Activated CD4-positive, alpha-beta memory T cell treated with anti-CD3 and anti-CD28 coated beads for 36 hours (primary cell): ENCODE measurements around the gene LYSMD1. TPM values are rescaled to one million over a fixed set of nuclear protein-coding genes. Genes with fewer than 3 reads are reported as not detected.

Experiments used
- CTCF ChIA-PET: fragments of 350-600 bp; sonication (Branson Sonifier 250); formaldehyde crosslinking; loops from one replicate; lab custom pipeline; 2021; ENCODE audit warnings: antibody characterized with exemption, inconsistent platforms; lab: Charles Lee
- POLR2A ChIA-PET: fragments of 350-600 bp; sonication (Branson Sonifier 250); formaldehyde crosslinking; loops from one replicate; lab custom pipeline; 2021; ENCODE audit warnings: antibody characterized with exemption; lab: Charles Lee
- DNase-seq: peaks from one replicate; pipeline ENCODE4 v3.0.0-alpha.2; 2020
- H3K27ac Mint-ChIP-seq: one replicate; pipeline ENCODE4 v1.8.0; 2021; ENCODE audit warnings: mixed read lengths
- H3K27me3 Mint-ChIP-seq: one replicate; pipeline ENCODE4 v1.8.0; 2021; ENCODE audit warnings: mixed read lengths
- H3K36me3 Mint-ChIP-seq: one replicate; pipeline ENCODE4 v1.8.0; 2021; ENCODE audit warnings: mixed read lengths
- H3K4me1 Mint-ChIP-seq: one replicate; pipeline ENCODE4 v1.8.0; 2021; ENCODE audit warnings: low read depth, mixed read lengths
- H3K4me3 Mint-ChIP-seq: one replicate; pipeline ENCODE4 v1.8.0; 2021; ENCODE audit warnings: mild to moderate bottlenecking, mixed read lengths
- H3K9me3 Mint-ChIP-seq: one replicate; pipeline ENCODE4 v1.8.0; 2021; ENCODE audit warnings: mixed read lengths
- intact Hi-C: fragments of 100-400 bp; cut with micrococcal nuclease; formaldehyde crosslinking; loops from one replicate; pipeline ENCODE4 v1.15.1; 2023
- total RNA-seq, 2 experiments: library from RNA; stranded (reverse); gene quantifications; one replicate each; pipeline ENCODE4 v1.2.3, GENCODE V29; 2021

The LYSMD1 gene
- total RNA-seq, 2 experiments from 2014 or later, result 1.8 to 2.6 TPM

DNA sequence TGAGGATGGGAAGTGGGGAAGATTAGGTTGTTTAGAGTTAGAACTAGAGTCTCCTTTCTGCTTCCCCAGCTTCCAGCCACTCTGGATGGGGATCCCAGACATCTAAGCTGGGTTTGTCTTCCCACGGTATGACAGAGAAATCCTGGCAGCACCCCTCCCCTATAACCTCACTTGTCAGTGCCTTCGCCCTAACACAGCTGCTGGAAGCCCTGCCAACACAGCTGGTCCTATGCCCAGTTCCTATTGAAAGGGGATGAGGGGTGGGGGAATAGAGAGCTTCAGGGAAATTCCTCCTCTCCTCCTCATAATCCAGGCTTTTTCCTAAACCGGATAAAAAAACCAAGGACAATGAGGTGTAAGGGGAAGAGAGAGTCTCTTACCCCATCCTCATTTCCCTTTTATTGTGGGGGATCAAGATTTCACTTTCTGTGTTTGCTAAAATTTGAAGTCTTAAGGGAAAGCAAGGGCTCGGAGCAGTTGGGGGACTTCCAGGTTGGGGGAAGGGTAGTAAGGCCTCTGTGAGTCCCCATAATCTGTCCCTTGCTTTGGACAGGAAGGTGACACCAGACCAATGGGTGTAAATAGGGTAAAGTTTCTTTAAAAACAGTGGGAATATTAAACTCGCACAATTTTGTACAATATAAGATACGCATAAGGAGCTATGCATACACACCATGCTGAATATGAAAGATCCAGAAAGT, 9.5 kb upstream of the LYSMD1 start:
- no peak for DNase-seq
- Mint-ChIP-seq H3K9me3 (no peaks in the 10 kb centered on the region), H3K27ac (no peak overlapping the region), H3K4me1 (no peaks in the 10 kb centered on the region), H3K36me3 (peaks cover 31% of the 10 kb centered on the region), H3K4me3 (no peak overlapping the region), H3K27me3 (no peaks in the 10 kb centered on the region)
- POLR2A ChIA-PET, result no interaction called here
- CTCF ChIA-PET, result interaction anchor here (1.0 kb wide), 1 partner anchor 19 kb away, joined by 3 read pairs; the partner anchor contains the start of gene TNFAIP8L2
- intact Hi-C loops, result no loop called here

- no peaks in the 10 kb centered on the region for H3K9me3 Mint-ChIP-seq
- POLR2A ChIA-PET, result interaction anchor here (0.9 to 1.4 kb wide), 2 partner anchors 10 to 12 kb away, joined by 3 to 4 read pairs; no protein-coding TSS in a partner anchor
- CTCF ChIA-PET, result interaction anchor here (0.8 to 1.0 kb wide), 2 partner anchors 81 to 83 kb away, joined by 3 read pairs; no protein-coding TSS in a partner anchor
- no peak for DNase-seq
- no peak overlapping the region for H3K4me3 Mint-ChIP-seq
- H3K27ac Mint-ChIP-seq, result no peak overlapping the region
- peaks cover 16% of the 10 kb centered on the region for H3K4me1 Mint-ChIP-seq
- peaks cover 29% of the 10 kb centered on the region for H3K36me3 Mint-ChIP-seq
- intact Hi-C loops, result no loop called here
- H3K27me3 Mint-ChIP-seq, result no peaks in the 10 kb centered on the region
These were observed 5.5 kb upstream of the LYSMD1 start for GRCh38 chr1:151171190-151171589.

GRCh38 chr1:151167116-151167515, 1.4 kb upstream of the LYSMD1 start:
- H3K4me3 Mint-ChIP-seq, result peak overlapping the region; percentile 92
- peaks cover 40% of the 10 kb centered on the region for H3K4me1 Mint-ChIP-seq
- H3K9me3 Mint-ChIP-seq, result no peaks in the 10 kb centered on the region
- POLR2A ChIA-PET, result interaction anchor here (1.0 to 3.4 kb wide), 3 partner anchors 10 to 22 kb away, joined by 5 to 18 read pairs (median 6); partner anchors contain the start of genes TNFAIP8L2 and VPS72
- DNase-seq, result no peak
- intact Hi-C loops, result no loop called here
- CTCF ChIA-PET, result interaction anchor here (0.6 to 1.0 kb wide), 2 partner anchors 10 to 68 kb away, joined by 3 to 6 read pairs; partner anchors contain the start of gene TNFAIP8L2
- peaks cover 26% of the 10 kb centered on the region for H3K36me3 Mint-ChIP-seq
- H3K27ac Mint-ChIP-seq, result peak overlapping the region; percentile 92
- peaks cover 2% of the 10 kb centered on the region for H3K27me3 Mint-ChIP-seq

GRCh38 chr1:151166505-151166956, 829 bp upstream of the LYSMD1 start:
- H3K27ac Mint-ChIP-seq, result peak overlapping the region; percentile 92
- POLR2A ChIA-PET, result interaction anchor here (0.6 to 3.4 kb wide), 6 partner anchors 10 to 70 kb away, joined by 3 to 18 read pairs (median 6); partner anchors contain the start of genes TNFAIP8L2 and VPS72
- H3K4me1 Mint-ChIP-seq, result peaks cover 46% of the 10 kb centered on the region
- peak; percentile 19 for DNase-seq
- CTCF ChIA-PET, result interaction anchor here (0.6 to 1.2 kb wide), 5 partner anchors 10 to 96 kb away, joined by 3 to 6 read pairs (median 3); partner anchors contain the start of genes GABPB2 and TNFAIP8L2
- peaks cover 30% of the 10 kb centered on the region for H3K36me3 Mint-ChIP-seq
- peak overlapping the region; percentile 92 for H3K4me3 Mint-ChIP-seq
- intact Hi-C loops, result loop anchor here (1.0 kb wide), 2 partner anchors 24 to 115 kb away; partner anchors contain the start of gene VPS72
- H3K9me3 Mint-ChIP-seq, result no peaks in the 10 kb centered on the region
- peaks cover 2% of the 10 kb centered on the region for H3K27me3 Mint-ChIP-seq

GRCh38 chr1:151165281-151165737, 393 bp downstream of the LYSMD1 start:
- Mint-ChIP-seq H3K27me3 (peaks cover 2% of the 10 kb centered on the region), H3K4me1 (peaks cover 53% of the 10 kb centered on the region), H3K36me3 (peaks cover 35% of the 10 kb centered on the region), H3K9me3 (no peaks in the 10 kb centered on the region), H3K27ac (peak overlapping the region; percentile 92), H3K4me3 (peak overlapping the region; percentile 92)
- ChIA-PET POLR2A (interaction anchor here (3.4 kb wide), 1 partner anchor 8 kb away, joined by 18 read pairs; the partner anchor contains the start of gene TNFAIP8L2), CTCF (interaction anchor here (0.8 to 1.4 kb wide), 5 partner anchors 8 to 94 kb away, joined by 3 to 4 read pairs (median 4); partner anchors contain the start of genes GABPB2 and TNFAIP8L2)
- intact Hi-C loops, result loop anchor here (1.0 to 2.0 kb wide), 4 partner anchors 8 to 95 kb away; partner anchors contain the start of genes GABPB2, PIP5K1A and PSMD4
- peak; percentile 26 for DNase-seq

DNA sequence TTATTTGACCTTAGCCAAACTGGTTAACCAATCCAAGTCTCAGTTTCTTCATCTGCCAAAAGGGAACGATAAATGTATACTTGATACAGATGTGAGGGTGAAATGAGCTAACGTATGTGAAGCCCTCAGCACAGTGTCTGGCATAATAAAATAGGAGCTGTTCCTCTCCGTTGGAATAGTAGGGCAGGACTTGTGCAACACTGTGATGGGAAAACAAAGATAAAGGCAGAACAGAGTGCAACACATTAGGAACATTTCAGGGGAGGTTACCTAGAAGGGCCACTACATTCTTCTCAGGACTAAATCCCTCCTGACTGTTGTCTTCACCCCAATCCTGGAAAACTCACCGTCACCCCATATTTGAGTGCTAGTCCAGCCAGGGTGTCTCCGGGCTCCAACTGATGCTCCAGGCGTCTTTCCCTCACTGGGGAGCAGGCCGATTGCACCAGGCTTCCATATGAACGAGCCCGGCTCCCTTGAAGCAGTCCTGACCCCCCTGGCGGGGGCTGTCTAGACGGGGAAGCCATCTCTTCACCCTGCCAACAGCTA, 896 bp downstream of the LYSMD1 start:
- Mint-ChIP-seq H3K27me3 (peaks cover 2% of the 10 kb centered on the region), H3K4me3 (peak overlapping the region; percentile 92), H3K27ac (peak overlapping the region; percentile 10), H3K9me3 (no peaks in the 10 kb centered on the region), H3K4me1 (peaks cover 57% of the 10 kb centered on the region), H3K36me3 (peaks cover 36% of the 10 kb centered on the region)
- intact Hi-C loops, result loop anchor here (1.0 to 2.0 kb wide), 4 partner anchors 8 to 94 kb away; partner anchors contain the start of genes GABPB2, PIP5K1A and PSMD4
- CTCF ChIA-PET, result interaction anchor here (0.8 to 1.4 kb wide), 3 partner anchors 8 to 62 kb away, joined by 4 read pairs; partner anchors contain the start of gene TNFAIP8L2
- no peak for DNase-seq
- POLR2A ChIA-PET, result interaction anchor here (3.4 kb wide), 1 partner anchor 8 kb away, joined by 18 read pairs; the partner anchor contains the start of gene TNFAIP8L2

DNA sequence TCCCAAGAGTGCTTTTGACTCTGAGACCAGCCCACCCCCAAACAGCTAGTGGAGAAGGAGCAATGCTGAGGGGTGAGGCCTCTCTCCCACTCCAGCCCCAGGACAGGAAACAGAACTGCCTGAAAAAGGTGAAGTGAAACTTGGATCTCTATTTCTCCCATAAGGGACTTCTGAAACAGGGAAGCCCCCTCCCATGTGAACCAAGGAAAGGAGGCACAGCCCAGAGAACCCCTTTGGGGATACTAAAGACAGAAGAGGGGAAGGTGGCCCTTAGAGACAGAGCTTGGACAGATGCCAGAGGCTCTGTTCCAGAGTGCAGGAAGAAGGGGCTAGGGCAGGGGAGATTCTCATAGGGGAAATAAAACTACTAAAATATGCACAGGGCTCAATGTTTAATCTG, 6.3 kb downstream of the LYSMD1 start:
- Mint-ChIP-seq H3K4me1 (peaks cover 52% of the 10 kb centered on the region), H3K27ac (peak overlapping the region; percentile 97), H3K9me3 (no peaks in the 10 kb centered on the region), H3K4me3 (peak overlapping the region; percentile 16), H3K36me3 (peaks cover 35% of the 10 kb centered on the region), H3K27me3 (no peaks in the 10 kb centered on the region)
- intact Hi-C loops, result loop anchor here (5.0 kb wide), 2 partner anchors 38 to 547 kb away; partner anchors contain the start of gene PIP5K1A
- CTCF ChIA-PET, result interaction anchor here (0.5 to 9.8 kb wide), 5 partner anchors 28 to 1086 kb away, joined by 3 to 298 read pairs (median 4); no protein-coding TSS in a partner anchor
- DNase-seq, result no peak
- POLR2A ChIA-PET, result interaction anchor here (1.0 to 1.6 kb wide), 4 partner anchors 12 to 597 kb away, joined by 3 to 8 read pairs (median 4); partner anchors contain the start of genes PSMD4 and VPS72

- peak; percentile 51 for DNase-seq
- intact Hi-C loops, result loop anchor here (5.0 kb wide), 2 partner anchors 38 to 546 kb away; partner anchors contain the start of gene PIP5K1A
- Mint-ChIP-seq H3K9me3 (no peaks in the 10 kb centered on the region), H3K27me3 (no peaks in the 10 kb centered on the region), H3K27ac (peak overlapping the region; percentile 97), H3K4me3 (peak overlapping the region; percentile 97), H3K4me1 (peaks cover 48% of the 10 kb centered on the region), H3K36me3 (peaks cover 35% of the 10 kb centered on the region)
- ChIA-PET POLR2A (interaction anchor here (1.0 to 2.5 kb wide), 5 partner anchors 13 to 597 kb away, joined by 3 to 10 read pairs (median 5); partner anchors contain the start of genes PSMD4 and VPS72), CTCF (interaction anchor here (0.5 to 9.8 kb wide), 5 partner anchors 28 to 1086 kb away, joined by 3 to 298 read pairs (median 4); no protein-coding TSS in a partner anchor)
These were observed 6.9 kb downstream of the LYSMD1 start for GRCh38 chr1:151158751-151159251.

- Mint-ChIP-seq H3K36me3 (peaks cover 35% of the 10 kb centered on the region), H3K4me1 (peaks cover 48% of the 10 kb centered on the region), H3K27me3 (no peaks in the 10 kb centered on the region), H3K27ac (peak overlapping the region; percentile 97), H3K9me3 (no peaks in the 10 kb centered on the region), H3K4me3 (peak overlapping the region; percentile 97)
- ChIA-PET CTCF (interaction anchor here (1.3 to 9.8 kb wide), 6 partner anchors 22 to 152 kb away, joined by 3 to 298 read pairs (median 5); partner anchors contain the start of gene MINDY1), POLR2A (interaction anchor here (0.6 to 2.5 kb wide), 6 partner anchors 26 to 596 kb away, joined by 4 to 10 read pairs (median 5); partner anchors contain the start of genes C1orf56, PSMD4 and VPS72)
- peak; percentile 84 for DNase-seq
- intact Hi-C loops, result loop anchor here (5.0 kb wide), 2 partner anchors 39 to 546 kb away; partner anchors contain the start of gene PIP5K1A
These were observed 7.4 kb downstream of the LYSMD1 start for GRCh38 chr1:151158326-151158725.

DNA sequence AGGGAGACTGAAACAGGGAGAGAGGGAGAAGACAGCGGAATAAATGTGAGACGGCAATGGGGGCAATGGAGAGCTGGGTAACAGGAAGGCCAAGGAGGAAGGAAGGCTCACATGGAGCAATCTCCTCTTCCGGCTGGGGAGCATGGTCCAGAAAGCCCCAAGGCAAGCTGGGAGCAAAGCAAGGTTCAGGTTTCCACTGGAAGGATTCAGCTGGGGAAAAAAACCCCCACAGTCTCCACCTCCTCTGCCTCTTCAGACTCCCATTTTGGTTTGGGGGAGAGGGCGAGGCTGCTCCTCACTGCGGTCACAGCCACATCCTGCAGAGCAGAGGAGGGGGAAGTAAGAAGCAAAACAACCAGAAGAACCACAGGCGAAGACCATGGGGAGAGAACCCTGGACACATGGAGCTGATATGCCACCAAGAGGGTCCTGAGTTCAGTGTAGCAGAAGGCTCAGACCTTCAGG, 8.6 kb downstream of the LYSMD1 start:
- POLR2A ChIA-PET, result interaction anchor here (0.6 to 2.5 kb wide), 14 partner anchors 9 to 793 kb away, joined by 3 to 18 read pairs (median 4); partner anchors contain the start of genes C1orf56, CDC42SE1, LYSMD1 and PSMD4
- peaks cover 44% of the 10 kb centered on the region for H3K4me1 Mint-ChIP-seq
- peak overlapping the region; percentile 97 for H3K4me3 Mint-ChIP-seq
- intact Hi-C loops, result loop anchor here (1.0 to 5.0 kb wide), 6 partner anchors 8 to 596 kb away; partner anchors contain the start of genes CDC42SE1, LYSMD1, PIP5K1A and PRUNE1
- H3K9me3 Mint-ChIP-seq, result no peaks in the 10 kb centered on the region
- no peaks in the 10 kb centered on the region for H3K27me3 Mint-ChIP-seq
- DNase-seq, result peak; percentile 86
- peak overlapping the region; percentile 97 for H3K27ac Mint-ChIP-seq
- CTCF ChIA-PET, result interaction anchor here (0.6 to 9.8 kb wide), 32 partner anchors 8 to 192 kb away, joined by 3 to 298 read pairs (median 5); partner anchors contain the start of genes C1orf56, CDC42SE1, GABPB2 and MINDY1
- H3K36me3 Mint-ChIP-seq, result peaks cover 35% of the 10 kb centered on the region
